GM23248 (cell line): ENCODE results near the gene PHC1.

ENCODE experiments used
- EZH2 ChIP-seq: fragments of 200-600 bp; sonication (generic); IDR thresholded peaks from 2 replicates; pipeline ENCODE4 v1.6.1; 2018; ENCODE audit warnings: antibody characterized with exemption, mild to moderate bottlenecking; ENCODE audit not compliant: insufficient read depth, poor library complexity, severe bottlenecking
- EZH2phosphoT487 ChIP-seq: fragments of 200-600 bp; sonication (generic); IDR thresholded peaks from 2 replicates; pipeline ENCODE4 v1.6.1; 2018; ENCODE audit warnings: antibody characterized with exemption, moderate library complexity, mild to moderate bottlenecking, low read depth; ENCODE audit not compliant: insufficient read depth

- TF ChIP-seq EZH2phosphoT487 (no peak), EZH2 (no peak)
Measured at GRCh38 chr12:8948701-8949341, 34.5 kb downstream of the PHC1 start.
